Right lobe of liver (tissue), 6 donors: ENCODE data around the gene MXI1. TPM values are rescaled to one million over a fixed set of nuclear protein-coding genes. Genes with fewer than 3 reads are reported as not detected.
A peak's percentile ranks its signal among the peaks of the same experiment; 100 is the strongest.

Source experiments
- ATAC-seq, 4 donors: fragments of 200-7000 bp; cut with Tn5 transposase; one replicate each; pipeline ENCODE4 v1.9.1; 2020; ENCODE audit warnings: mild to moderate bottlenecking in 4 of 4, moderate library complexity in 4 of 4
- DNase-seq, 3 donors: peaks; one replicate each; pipeline ENCODE4 v3.0.0-alpha.2; 2020
- H3K27ac ChIP-seq, 3 donors: fragments of 200-600 bp; one replicate each; pipeline ENCODE4 v1.8.0; 2022
- H3K27me3 ChIP-seq, 2 donors: fragments of 200-600 bp; one replicate each; pipeline ENCODE4 v1.8.0; 2022
- H3K36me3 ChIP-seq, 4 donors: fragments of 200-600 bp; sonication (generic) in 1 of 4; one replicate each; pipeline versions ENCODE4 v1.5.1 to v1.8.0; 2017 to 2022; ENCODE audit warnings: control low read depth in 1 of 4
- H3K4me1 ChIP-seq, 4 donors: fragments of 200-600 bp; sonication (generic) in 1 of 4; one replicate each; pipeline versions ENCODE4 v1.5.1 to v1.8.0; 2017 to 2022; ENCODE audit warnings: control low read depth in 1 of 4
- H3K4me3 ChIP-seq, 3 donors: fragments of 200-600 bp; one replicate each; pipeline ENCODE4 v1.8.0; 2022
- H3K9me3 ChIP-seq, 4 donors: fragments of 200-600 bp; sonication (generic) in 1 of 4; one replicate each; pipeline versions ENCODE4 v1.5.1 to v1.8.0; 2017 to 2022; ENCODE audit warnings: control low read depth in 1 of 4
- POLR2A ChIP-seq: fragments of 450-650 bp; IDR thresholded peaks from one replicate; pipeline ENCODE4 v1.6.1; 2017; ENCODE audit warnings: antibody characterized with exemption, mild to moderate bottlenecking
- WGBS: methylation state at CpG from one replicate; pipeline ENCODE4 v1.1.6; 2018; ENCODE audit warnings: low coverage, low lambda C conversion rate; ENCODE audit not compliant: insufficient coverage; ENCODE audit errors: missing lambda C conversion rate; 5-methylcytosine and 5-hydroxymethylcytosine counted together
- intact Hi-C, 2 donors: fragments of 100-400 bp; cut with DNase I; formaldehyde crosslinking; loops; one replicate each; pipeline versions ENCODE4 v1.11.2 to v1.14.1; 2022
- total RNA-seq, 6 experiments: library from RNA; depleted of rRNA in 2 of 6; stranded (reverse); fragments of >200 nt in 2 of 6; fragmentation: NEBNext Ultra II Directional in 3 of 6; extraction: Animal tissue kit (Norgen Biotek cat#: 25700) in 3 of 6; gene quantifications; one replicate each; pipeline versions ENCODE4 v1.1.0 to v1.2.4, GENCODE V29; 2016 to 2023
- TF ChIP-seq, protein P1 (sequence below), 4 donors: fragments of 200-600 bp in 3 of 4; fragments of 450-650 bp in 1 of 4; IDR thresholded peaks; one replicate each; pipeline versions ENCODE4 v1.5.1 to v1.8.0; 2016 to 2022; ENCODE audit warnings: antibody characterized with exemption in 4 of 4, mild to moderate bottlenecking in 2 of 4
- donor health status: DM: no; HTN: yes; CAD: no.
- donor health status: DM: no; HTN: no; CAD: no.
- donor health status: DM: no; HTN: no; CAD: no.
- donor health status: DM: no; HTN: yes; CAD: no.
- donor health status: DM: no; HTN: yes; CAD: no.

The MXI1 gene
- total RNA-seq, 6 experiments from 2014 or later, result 17.1 to 32.6 (median 26.5) TPM

GRCh38 chr10:110167149-110167548, 40.3 kb upstream of the MXI1 start:
- Histone ChIP-seq H3K27ac (no peak overlapping the region), H3K4me1 (peaks cover 0 to 7% (median 0%) of the 10 kb centered on the region in 4 donors), H3K9me3 (no peaks in the 10 kb centered on the region), H3K36me3 (no peaks in the 10 kb centered on the region), H3K4me3 (no peak overlapping the region), H3K27me3 (no peaks in the 10 kb centered on the region)
- WGBS, result 90% methylated on average over 2 of the region's 7 CpGs
- ATAC-seq (no peak), DNase-seq (no peak)
- TF ChIP-seq POLR2A, result no peak
- TF ChIP-seq, protein P1, sequence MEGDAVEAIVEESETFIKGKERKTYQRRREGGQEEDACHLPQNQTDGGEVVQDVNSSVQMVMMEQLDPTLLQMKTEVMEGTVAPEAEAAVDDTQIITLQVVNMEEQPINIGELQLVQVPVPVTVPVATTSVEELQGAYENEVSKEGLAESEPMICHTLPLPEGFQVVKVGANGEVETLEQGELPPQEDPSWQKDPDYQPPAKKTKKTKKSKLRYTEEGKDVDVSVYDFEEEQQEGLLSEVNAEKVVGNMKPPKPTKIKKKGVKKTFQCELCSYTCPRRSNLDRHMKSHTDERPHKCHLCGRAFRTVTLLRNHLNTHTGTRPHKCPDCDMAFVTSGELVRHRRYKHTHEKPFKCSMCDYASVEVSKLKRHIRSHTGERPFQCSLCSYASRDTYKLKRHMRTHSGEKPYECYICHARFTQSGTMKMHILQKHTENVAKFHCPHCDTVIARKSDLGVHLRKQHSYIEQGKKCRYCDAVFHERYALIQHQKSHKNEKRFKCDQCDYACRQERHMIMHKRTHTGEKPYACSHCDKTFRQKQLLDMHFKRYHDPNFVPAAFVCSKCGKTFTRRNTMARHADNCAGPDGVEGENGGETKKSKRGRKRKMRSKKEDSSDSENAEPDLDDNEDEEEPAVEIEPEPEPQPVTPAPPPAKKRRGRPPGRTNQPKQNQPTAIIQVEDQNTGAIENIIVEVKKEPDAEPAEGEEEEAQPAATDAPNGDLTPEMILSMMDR (IDR thresholded peaks at IDR 0.05), result no peak
- intact Hi-C loops, result no loop called here

GRCh38 chr10:110168601-110169481, 38.6 kb upstream of the MXI1 start:
- ATAC-seq, result peak; percentile 63 to 83 (median 70)
- intact Hi-C loops, result no loop called here
- H3K27me3 ChIP-seq, result no peaks in the 10 kb centered on the region
- H3K4me3 ChIP-seq, result no peak overlapping the region
- H3K36me3 ChIP-seq, result no peaks in the 10 kb centered on the region
- H3K27ac ChIP-seq, result no peak overlapping the region
- DNase-seq, result no peak
- peaks cover 0 to 7% (median 0%) of the 10 kb centered on the region in 4 donors for H3K4me1 ChIP-seq
- WGBS, result 4% methylated on average over 10 of the region's 10 CpGs
- no peaks in the 10 kb centered on the region for H3K9me3 ChIP-seq
- TF ChIP-seq, protein P1 (IDR thresholded peaks at IDR 0.05), result no peak
- no peak for TF ChIP-seq POLR2A

GRCh38 chr10:110169586-110169985, 37.8 kb upstream of the MXI1 start:
- Histone ChIP-seq H3K36me3 (no peaks in the 10 kb centered on the region), H3K27ac (no peak overlapping the region), H3K27me3 (no peaks in the 10 kb centered on the region), H3K9me3 (no peaks in the 10 kb centered on the region), H3K4me1 (peaks cover 0 to 7% (median 0%) of the 10 kb centered on the region in 4 donors), H3K4me3 (no peak overlapping the region)
- ATAC-seq, result no peak
- 27% methylated on average over 1 of the region's 1 CpG for WGBS
- DNase-seq, result no peak
- TF ChIP-seq POLR2A, result no peak
- TF ChIP-seq, protein P1 (IDR thresholded peaks at IDR 0.05), result no peak
- intact Hi-C loops, result no loop called here

DNA sequence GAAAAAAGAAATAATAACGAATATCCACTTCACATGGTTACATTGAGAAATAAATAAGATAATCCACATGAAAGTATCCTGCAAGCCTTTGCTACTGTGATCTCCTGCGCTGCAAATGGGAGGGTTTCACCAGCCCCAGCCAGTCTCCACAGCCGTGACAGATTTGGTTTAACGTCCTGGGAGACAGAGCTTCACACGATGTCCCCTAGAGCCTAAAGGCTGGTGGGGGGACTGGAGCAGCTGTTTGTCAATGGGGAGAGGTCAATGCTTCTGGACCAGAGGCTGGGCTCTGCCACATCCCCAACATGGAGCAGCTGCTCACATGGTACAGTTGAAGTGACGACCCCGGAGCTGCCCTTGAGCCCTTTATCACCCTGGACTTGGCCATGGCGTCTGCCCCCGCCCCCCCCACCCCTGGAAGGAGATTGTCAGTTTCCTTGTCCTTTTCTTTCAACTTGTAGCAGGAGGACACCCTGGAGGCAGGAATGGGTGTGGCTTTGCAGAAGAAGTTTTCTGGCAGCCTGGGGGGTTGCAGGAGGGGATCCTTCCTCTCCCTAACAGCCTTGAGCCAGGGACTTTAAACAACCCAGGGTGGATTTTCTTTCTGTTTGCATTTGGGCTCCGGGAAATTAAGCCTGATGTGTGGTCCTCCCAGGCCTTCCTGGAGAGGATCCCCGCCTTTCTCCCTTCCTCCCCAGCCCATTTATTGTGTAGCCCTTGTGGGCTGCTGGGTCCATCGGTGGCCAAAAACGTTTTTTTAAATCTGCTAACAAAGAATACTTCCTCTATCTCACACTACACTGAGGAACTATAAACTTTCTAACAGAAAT, 37.0 kb upstream of the MXI1 start:
- no peak for DNase-seq
- Histone ChIP-seq H3K4me3 (no peak overlapping the region), H3K9me3 (no peaks in the 10 kb centered on the region), H3K4me1 (peaks cover 0 to 7% (median 0%) of the 10 kb centered on the region in 4 donors), H3K36me3 (no peaks in the 10 kb centered on the region), H3K27ac (no peak overlapping the region), H3K27me3 (no peaks in the 10 kb centered on the region)
- TF ChIP-seq, protein P1 (IDR thresholded peaks at IDR 0.05), result no peak
- TF ChIP-seq POLR2A, result no peak
- peak in 1 of 4 donors; percentile 16 for ATAC-seq
- intact Hi-C loops, result no loop called here
- WGBS, result 6% methylated on average over 10 of the region's 13 CpGs
